Fibroblast of lung (primary cell): Measurements from ENCODE around the gene CWC15.

Experiments
- EZH2 ChIP-seq: IDR thresholded peaks from 2 replicates; pipeline ENCODE4 v1.5.1; 2012; ENCODE audit warnings: low read length, control low read depth, mild to moderate bottlenecking; ENCODE audit errors: missing control alignments
- TF ChIP-seq, protein P1 (sequence below), 2 donors: IDR thresholded peaks in 1 of 2; conservative IDR thresholded peaks in 1 of 2; 1 replicate in 1 of 2; 2 replicates in 1 of 2; pipeline ENCODE4 v1.5.1; 2011 to 2012; ENCODE audit warnings: low read length in 2 of 2, control low read depth in 1 of 2, inconsistent platforms in 1 of 2, low read depth in 1 of 2, mild to moderate bottlenecking in 1 of 2

GRCh38 chr11:94920311-94920710 is 53.0 kb downstream of the CWC15 start:
- TF ChIP-seq, protein P1, sequence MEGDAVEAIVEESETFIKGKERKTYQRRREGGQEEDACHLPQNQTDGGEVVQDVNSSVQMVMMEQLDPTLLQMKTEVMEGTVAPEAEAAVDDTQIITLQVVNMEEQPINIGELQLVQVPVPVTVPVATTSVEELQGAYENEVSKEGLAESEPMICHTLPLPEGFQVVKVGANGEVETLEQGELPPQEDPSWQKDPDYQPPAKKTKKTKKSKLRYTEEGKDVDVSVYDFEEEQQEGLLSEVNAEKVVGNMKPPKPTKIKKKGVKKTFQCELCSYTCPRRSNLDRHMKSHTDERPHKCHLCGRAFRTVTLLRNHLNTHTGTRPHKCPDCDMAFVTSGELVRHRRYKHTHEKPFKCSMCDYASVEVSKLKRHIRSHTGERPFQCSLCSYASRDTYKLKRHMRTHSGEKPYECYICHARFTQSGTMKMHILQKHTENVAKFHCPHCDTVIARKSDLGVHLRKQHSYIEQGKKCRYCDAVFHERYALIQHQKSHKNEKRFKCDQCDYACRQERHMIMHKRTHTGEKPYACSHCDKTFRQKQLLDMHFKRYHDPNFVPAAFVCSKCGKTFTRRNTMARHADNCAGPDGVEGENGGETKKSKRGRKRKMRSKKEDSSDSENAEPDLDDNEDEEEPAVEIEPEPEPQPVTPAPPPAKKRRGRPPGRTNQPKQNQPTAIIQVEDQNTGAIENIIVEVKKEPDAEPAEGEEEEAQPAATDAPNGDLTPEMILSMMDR (conservative IDR thresholded peaks at IDR 0.05 in 1 of 2, IDR thresholded peaks at IDR 0.05 in 1 of 2; ENCODE audit: low read depth in 1 of 2, low read length in 2 of 2): no peak
- TF ChIP-seq EZH2: no peak
